Naive thymus-derived CD4-positive, alpha-beta T cell (primary cell): ENCODE results near the gene ASB7. TPM values are rescaled to one million over a fixed set of nuclear protein-coding genes. Genes with fewer than 3 reads are reported as not detected.
A peak's percentile ranks its signal among the peaks of the same experiment; 100 is the strongest.

Experiments
- ATAC-seq: fragments of 150-1000 bp; cut with Tn5 transposase; 2 replicates; pipeline ENCODE4 v1.10.0; 2021; ENCODE audit warnings: mild to moderate bottlenecking, moderate library complexity
- CTCF ChIA-PET: fragments of 350-600 bp; sonication (Branson Sonifier 250); formaldehyde crosslinking; loops from one replicate; lab custom pipeline; 2021; ENCODE audit warnings: antibody characterized with exemption; lab: Charles Lee
- POLR2A ChIA-PET: fragments of 350-600 bp; sonication (Branson Sonifier 250); formaldehyde crosslinking; loops from one replicate; lab custom pipeline; 2021; ENCODE audit warnings: antibody characterized with exemption, inconsistent platforms; lab: Charles Lee
- DNase-seq, 9 donors: peaks; one replicate each; pipeline versions ENCODE4 v3.0.0 to v3.0.0-alpha.2; 2020 to 2022; ENCODE audit warnings: mixed read lengths in 1 of 9
- H3K27ac ChIP-seq: one replicate; pipeline ENCODE4 v1.7.0; 2013; ENCODE audit warnings: mild to moderate bottlenecking, low read depth, low read length, moderate library complexity
- H3K27me3 ChIP-seq, 2 donors: one replicate each; pipeline ENCODE4 v1.7.0; 2013; ENCODE audit warnings: low read length in 2 of 2, mild to moderate bottlenecking in 2 of 2, moderate library complexity in 2 of 2; ENCODE audit not compliant: control insufficient read depth in 2 of 2, insufficient read depth in 2 of 2
- H3K36me3 ChIP-seq, 3 experiments: 1 replicate in 2 of 3; 2 replicates in 1 of 3; pipeline ENCODE4 v1.7.0; 2013; ENCODE audit warnings: low read length in 3 of 3, mild to moderate bottlenecking in 3 of 3, moderate library complexity in 1 of 3; ENCODE audit not compliant: insufficient read depth in 3 of 3, control insufficient read depth in 2 of 3
- H3K4me1 ChIP-seq, 2 donors: one replicate each; pipeline ENCODE4 v1.7.0; 2013; ENCODE audit warnings: low read length in 2 of 2, mild to moderate bottlenecking in 2 of 2, moderate library complexity in 1 of 2; ENCODE audit not compliant: control insufficient read depth in 2 of 2, insufficient read depth in 2 of 2
- H3K4me3 ChIP-seq: 2 replicates; pipeline ENCODE4 v1.7.0; 2013; ENCODE audit warnings: mild to moderate bottlenecking, low read length
- H3K9me3 ChIP-seq, 3 experiments: 1 replicate in 2 of 3; 2 replicates in 1 of 3; pipeline ENCODE4 v1.7.0; 2013; ENCODE audit warnings: low read length in 3 of 3; ENCODE audit not compliant: control insufficient read depth in 2 of 3
- H3K27ac Mint-ChIP-seq, 9 donors: one replicate each; pipeline ENCODE4 v1.8.0; 2020 to 2022; ENCODE audit warnings: mixed read lengths in 9 of 9, mild to moderate bottlenecking in 8 of 9, moderate library complexity in 5 of 9, inconsistent platforms in 2 of 9
- H3K27me3 Mint-ChIP-seq, 5 donors: one replicate each; pipeline ENCODE4 v1.8.0; 2021 to 2022; ENCODE audit warnings: mixed read lengths in 5 of 5, mild to moderate bottlenecking in 1 of 5
- H3K36me3 Mint-ChIP-seq, 5 donors: one replicate each; pipeline ENCODE4 v1.8.0; 2020 to 2022; ENCODE audit warnings: mixed read lengths in 5 of 5, mild to moderate bottlenecking in 3 of 5, inconsistent platforms in 1 of 5
- H3K4me1 Mint-ChIP-seq, 7 donors: one replicate each; pipeline ENCODE4 v1.8.0; 2020 to 2022; ENCODE audit warnings: mixed read lengths in 7 of 7, mild to moderate bottlenecking in 3 of 7, inconsistent platforms in 1 of 7
- H3K4me3 Mint-ChIP-seq, 10 donors: one replicate each; pipeline ENCODE4 v1.8.0; 2020 to 2022; ENCODE audit warnings: mild to moderate bottlenecking in 10 of 10, mixed read lengths in 10 of 10, moderate library complexity in 6 of 10, inconsistent platforms in 2 of 10
- H3K9me3 Mint-ChIP-seq, 11 donors: one replicate each; pipeline ENCODE4 v1.8.0; 2020 to 2022; ENCODE audit warnings: mixed read lengths in 11 of 11, mild to moderate bottlenecking in 4 of 11, inconsistent platforms in 1 of 11, moderate library complexity in 1 of 11
- intact Hi-C, 2 donors: fragments of 100-400 bp; cut with micrococcal nuclease; formaldehyde crosslinking; loops; one replicate each; pipeline ENCODE4 v1.15.1; 2023
- polyA plus RNA-seq, 2 donors: library from polyadenylated mRNA; unstranded; fragments of 300-500 nt; fragmentation: Illumina TruSeq; gene quantifications; one replicate each; pipeline ENCODE4 v1.2.3, GENCODE V29; 2021
- total RNA-seq, 6 experiments: library from RNA in 5 of 6; stranded (reverse) in 5 of 6; gene quantifications; 1 replicate in 5 of 6; 2 replicates in 1 of 6; pipeline ENCODE4 v1.2.3 and lab custom pipeline; 2021 to 2026

Gene ASB7, protein sequence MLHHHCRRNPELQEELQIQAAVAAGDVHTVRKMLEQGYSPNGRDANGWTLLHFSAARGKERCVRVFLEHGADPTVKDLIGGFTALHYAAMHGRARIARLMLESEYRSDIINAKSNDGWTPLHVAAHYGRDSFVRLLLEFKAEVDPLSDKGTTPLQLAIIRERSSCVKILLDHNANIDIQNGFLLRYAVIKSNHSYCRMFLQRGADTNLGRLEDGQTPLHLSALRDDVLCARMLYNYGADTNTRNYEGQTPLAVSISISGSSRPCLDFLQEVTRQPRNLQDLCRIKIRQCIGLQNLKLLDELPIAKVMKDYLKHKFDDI
- total RNA-seq (10 to 100 TPM; 15.4 to 27.2 (median 18.9) TPM), polyA plus RNA-seq (10 to 100 TPM; 11.8 to 17.6 TPM), total RNA-seq (lab: John Stamatoyannopoulos, UW) (31.6 reads per million, percentile 61 among the genes with 10 or more reads in this experiment)

- peaks cover 0 to 20% (median 0%) of the 10 kb centered on the region in 3 experiments for H3K36me3 ChIP-seq
- H3K27me3 ChIP-seq: no peaks in the 10 kb centered on the region
- peaks cover 35 to 52% of the 10 kb centered on the region in 2 donors for H3K4me1 ChIP-seq
- Mint-ChIP-seq H3K4me3 (no peak within 1 kb of the TSS), H3K4me1 (peaks cover 32 to 68% (median 41%) of the 10 kb centered on the region in 7 donors), H3K27me3 (no peaks in the 10 kb centered on the region), H3K9me3 (peaks cover 0 to 2% (median 0%) of the 10 kb centered on the region in 11 donors), H3K36me3 (peaks cover 0 to 29% (median 19%) of the 10 kb centered on the region in 5 donors), H3K27ac (peak within 1 kb of the TSS in 6 of 9 donors; percentile 50 to 95 (median 85))
- H3K9me3 ChIP-seq: no peaks in the 10 kb centered on the region
- DNase-seq (peak; percentile 97 to 100 (median 100)), ATAC-seq (peak; percentile 97)
- ChIA-PET POLR2A (interaction anchor here (0.9 to 2.2 kb wide), 7 partner anchors 8 to 677 kb away, joined by 3 to 11 read pairs (median 8); no protein-coding TSS in a partner anchor), CTCF (interaction anchor here (1.2 to 2.0 kb wide), 3 partner anchors 9 to 263 kb away, joined by 3 to 8 read pairs (median 4); no protein-coding TSS in a partner anchor)
- intact Hi-C loops: loop anchor here (1.0 to 10.0 kb wide), 15 partner anchors 30 to 1955 kb away; partner anchors contain the start of genes LRRC28 (in 2 of the 2), LYSMD4 (in 2 of the 2), SNRPA1 (in 2 of the 2) and TARS3 (in 2 of the 2)
- peak within 1 kb of the TSS; percentile 91 for H3K27ac ChIP-seq
- H3K4me3 ChIP-seq: peak within 1 kb of the TSS; percentile 97
Observed at GRCh38 chr15:100602064-100602822, at the start of gene ASB7, which contains the start of gene LINS1. Gene ASB7 (plus strand): TSS chr15:100602589. CDS start chr15:100612217, 9,628 bp downstream. Gene LINS1 (minus strand): TSS chr15:100602184. CDS start chr15:100580842, 21,342 bp downstream.

DNA sequence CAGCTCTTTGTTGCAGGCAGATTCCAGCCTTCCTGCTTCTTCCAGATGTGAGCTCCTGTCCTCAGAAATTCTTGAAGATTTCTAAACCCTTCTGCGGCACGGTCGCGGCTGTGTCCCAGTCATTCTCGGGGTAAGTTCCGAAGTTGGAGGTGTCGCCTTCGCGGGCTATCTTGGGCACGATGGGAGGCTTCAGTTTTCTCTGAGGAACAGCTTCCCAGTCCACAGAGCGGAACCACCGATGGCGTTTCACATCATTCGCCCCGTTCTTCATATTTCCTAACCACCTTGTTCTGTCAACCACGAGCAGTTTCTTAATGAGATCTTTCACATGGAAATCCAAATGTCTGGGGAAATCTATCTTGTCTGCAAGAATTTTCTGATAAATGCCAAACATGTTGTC, 48.9 kb upstream of the ASB7 start:
- peak overlapping the region in 2 of 9 donors; percentile 17 to 34 for H3K27ac Mint-ChIP-seq
- peaks cover 0 to 61% (median 25%) of the 10 kb centered on the region in 5 donors for H3K36me3 Mint-ChIP-seq
- intact Hi-C loops: no loop called here
- H3K9me3 Mint-ChIP-seq: peaks cover 0 to 18% (median 0%) of the 10 kb centered on the region in 11 donors
- H3K9me3 ChIP-seq: no peaks in the 10 kb centered on the region
- peaks cover 0 to 5% (median 0%) of the 10 kb centered on the region in 7 donors for H3K4me1 Mint-ChIP-seq
- no peak for ATAC-seq
- H3K4me3 ChIP-seq: no peak overlapping the region
- peak overlapping the region; percentile 6 for H3K27ac ChIP-seq
- H3K27me3 ChIP-seq: no peaks in the 10 kb centered on the region
- H3K4me3 Mint-ChIP-seq: no peak overlapping the region
- DNase-seq: no peak
- no peaks in the 10 kb centered on the region for H3K4me1 ChIP-seq
- ChIA-PET CTCF (interaction anchor here (0.6 kb wide), 1 partner anchor 152 kb away, joined by 3 read pairs; no protein-coding TSS in a partner anchor), POLR2A (no interaction called here)
- H3K36me3 ChIP-seq: peaks cover 0 to 8% (median 0%) of the 10 kb centered on the region in 3 experiments
- no peaks in the 10 kb centered on the region for H3K27me3 Mint-ChIP-seq

DNA sequence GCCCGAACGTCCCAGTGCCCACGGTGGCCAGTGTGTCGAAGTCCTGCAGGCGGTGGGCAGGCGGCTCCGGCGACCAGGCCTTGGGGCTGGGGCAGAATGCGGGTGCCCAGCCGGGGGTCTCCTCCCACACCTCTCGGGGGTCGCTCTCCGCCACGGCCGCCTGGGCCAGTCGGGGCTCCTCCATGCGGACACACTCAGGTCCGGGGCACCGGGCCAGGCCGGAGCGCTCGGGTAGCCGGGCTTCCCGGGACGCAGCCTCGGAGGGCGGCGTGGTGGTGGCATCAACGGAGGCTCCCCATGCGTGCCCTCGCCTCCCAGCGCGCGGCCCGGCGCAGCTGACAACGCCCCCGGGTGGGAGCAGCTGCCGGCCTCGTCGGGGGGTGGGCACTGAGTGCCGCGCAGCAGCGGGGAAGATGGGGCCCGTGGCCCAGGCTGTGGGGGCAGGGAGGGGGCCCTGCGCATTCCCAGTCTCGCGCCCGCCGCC, 43.6 kb upstream of the ASB7 start:
- CTCF ChIA-PET: no interaction called here
- Histone ChIP-seq H3K36me3 (peaks cover 0 to 4% (median 0%) of the 10 kb centered on the region in 3 experiments), H3K4me3 (no peak overlapping the region), H3K9me3 (no peaks in the 10 kb centered on the region), H3K4me1 (no peaks in the 10 kb centered on the region), H3K27me3 (no peaks in the 10 kb centered on the region), H3K27ac (no peak overlapping the region)
- Mint-ChIP-seq H3K9me3 (peaks cover 0 to 13% (median 0%) of the 10 kb centered on the region in 11 donors), H3K4me3 (no peak overlapping the region), H3K27me3 (no peaks in the 10 kb centered on the region), H3K27ac (peak overlapping the region in 1 of 9 donors; percentile 67), H3K4me1 (peaks cover 0 to 32% (median 12%) of the 10 kb centered on the region in 7 donors), H3K36me3 (peaks cover 3 to 56% (median 30%) of the 10 kb centered on the region in 5 donors)
- POLR2A ChIA-PET: no interaction called here
- no peak for ATAC-seq
- intact Hi-C loops: no loop called here
- DNase-seq: no peak

GRCh38 chr15:100559330-100559729, 43.1 kb upstream of the ASB7 start:
- peak overlapping the region in 7 of 9 donors; percentile 7 to 76 (median 64) for H3K27ac Mint-ChIP-seq
- H3K27ac ChIP-seq: no peak overlapping the region

GRCh38 chr15:100560323-100560722, 42.1 kb upstream of the ASB7 start:
- H3K27me3 Mint-ChIP-seq: no peaks in the 10 kb centered on the region
- no peak overlapping the region for H3K27ac ChIP-seq
- no peaks in the 10 kb centered on the region for H3K27me3 ChIP-seq
- ChIA-PET CTCF (no interaction called here), POLR2A (interaction anchor here (0.5 to 1.2 kb wide), 2 partner anchors 12 to 176 kb away, joined by 4 to 5 read pairs; no protein-coding TSS in a partner anchor)
- no peaks in the 10 kb centered on the region for H3K9me3 ChIP-seq
- peaks cover 8 to 41% (median 18%) of the 10 kb centered on the region in 7 donors for H3K4me1 Mint-ChIP-seq
- peaks cover 0 to 5% (median 0%) of the 10 kb centered on the region in 3 experiments for H3K36me3 ChIP-seq
- H3K27ac Mint-ChIP-seq: peak overlapping the region in 7 of 9 donors; percentile 25 to 90 (median 78)
- DNase-seq (no peak), ATAC-seq (no peak)
- no peak overlapping the region for H3K4me3 Mint-ChIP-seq
- no peak overlapping the region for H3K4me3 ChIP-seq
- peaks cover 7 to 51% (median 36%) of the 10 kb centered on the region in 5 donors for H3K36me3 Mint-ChIP-seq
- H3K4me1 ChIP-seq: no peaks in the 10 kb centered on the region
- H3K9me3 Mint-ChIP-seq: peaks cover 0 to 9% (median 0%) of the 10 kb centered on the region in 11 donors
- intact Hi-C loops: no loop called here

More at GRCh38 chr15:100559330-100559729, 43.1 kb upstream of the ASB7 start:
- intact Hi-C loops: no loop called here
- Mint-ChIP-seq H3K4me3 (no peak overlapping the region), H3K4me1 (peaks cover under 1 to 33% (median 12%) of the 10 kb centered on the region in 7 donors), H3K27me3 (no peaks in the 10 kb centered on the region), H3K9me3 (peaks cover 0 to 13% (median 0%) of the 10 kb centered on the region in 11 donors), H3K36me3 (peaks cover 3 to 54% (median 28%) of the 10 kb centered on the region in 5 donors)
- CTCF ChIA-PET: no interaction called here
- no peak overlapping the region for H3K4me3 ChIP-seq
- ATAC-seq (peak; percentile 63), DNase-seq (no peak)
- POLR2A ChIA-PET: no interaction called here
- H3K9me3 ChIP-seq: no peaks in the 10 kb centered on the region
- H3K27me3 ChIP-seq: no peaks in the 10 kb centered on the region
- H3K36me3 ChIP-seq: peaks cover 0 to 5% (median 0%) of the 10 kb centered on the region in 3 experiments
- no peaks in the 10 kb centered on the region for H3K4me1 ChIP-seq

- peaks cover 0 to 6% of the 10 kb centered on the region in 2 donors for H3K4me1 ChIP-seq
- peaks cover 0 to 18% (median 0%) of the 10 kb centered on the region in 3 experiments for H3K36me3 ChIP-seq
- peak overlapping the region in 8 of 9 donors; percentile 14 to 84 (median 54) for H3K27ac Mint-ChIP-seq
- no peak overlapping the region for H3K4me3 Mint-ChIP-seq
- peaks cover 11 to 66% (median 46%) of the 10 kb centered on the region in 5 donors for H3K36me3 Mint-ChIP-seq
- no peak overlapping the region for H3K27ac ChIP-seq
- CTCF ChIA-PET: no interaction called here
- peaks cover 25 to 55% (median 41%) of the 10 kb centered on the region in 7 donors for H3K4me1 Mint-ChIP-seq
- H3K27me3 ChIP-seq: no peaks in the 10 kb centered on the region
- no peaks in the 10 kb centered on the region for H3K27me3 Mint-ChIP-seq
- ATAC-seq: no peak
- intact Hi-C loops: no loop called here
- no peaks in the 10 kb centered on the region for H3K9me3 ChIP-seq
- H3K9me3 Mint-ChIP-seq: no peaks in the 10 kb centered on the region
- no peak overlapping the region for H3K4me3 ChIP-seq
- POLR2A ChIA-PET: no interaction called here
- no peak for DNase-seq
Observed at GRCh38 chr15:100565591-100565990, 36.8 kb upstream of the ASB7 start.
